HepG2 (cell line): ENCODE measurements around the gene RSKR. TPM values are rescaled to one million over a fixed set of nuclear protein-coding genes. Genes with fewer than 3 reads are reported as not detected.

Experiments used
- CREM ChIP-seq, 2 experiments: sonication (generic) in 1 of 2; formaldehyde crosslinking in 1 of 2; IDR thresholded peaks; 2 replicates each; pipeline versions ENCODE4 v1.4.0 to v1.6.1; 2016 to 2020; ENCODE audit warnings: antibody characterized with exemption in 1 of 2, mild to moderate bottlenecking in 1 of 2, missing genetic modification reagents in 1 of 2
- DMAP1 ChIP-seq: IDR thresholded peaks from 2 replicates; pipeline ENCODE4 v1.6.1; 2016
- FOSL2 ChIP-seq: sonication (generic); formaldehyde crosslinking; IDR thresholded peaks from 2 replicates; pipeline ENCODE4 v1.4.0; 2020; ENCODE audit warnings: missing genetic modification reagents
- FOXM1 ChIP-seq: sonication (generic); formaldehyde crosslinking; IDR thresholded peaks from 2 replicates; pipeline ENCODE4 v1.5.0; 2020; ENCODE audit warnings: missing genetic modification reagents
- HNRNPLL ChIP-seq: fragments of 200-400 bp; formaldehyde crosslinking; IDR thresholded peaks from 2 replicates; pipeline ENCODE4 v1.6.1; 2017; ENCODE audit warnings: mild to moderate bottlenecking, low read depth, low read length; ENCODE audit not compliant: poor library complexity, severe bottlenecking
- MZF1 ChIP-seq: sonication (generic); formaldehyde crosslinking; IDR thresholded peaks from 2 replicates; pipeline ENCODE4 v1.8.1; 2023; ENCODE audit warnings: mild to moderate bottlenecking, missing genetic modification reagents, borderline replicate concordance
- PITX1 ChIP-seq: sonication (generic); formaldehyde crosslinking; IDR thresholded peaks from 2 replicates; pipeline ENCODE4 v1.5.1; 2020; ENCODE audit warnings: mild to moderate bottlenecking, missing genetic modification reagents
- RELA ChIP-seq: sonication (generic); formaldehyde crosslinking; IDR thresholded peaks from 2 replicates; pipeline ENCODE4 v1.4.0; 2020; ENCODE audit warnings: missing genetic modification reagents
- ZNF350 ChIP-seq: sonication (generic); formaldehyde crosslinking; IDR thresholded peaks from 2 replicates; pipeline ENCODE4 v1.4.0; 2020; ENCODE audit warnings: mild to moderate bottlenecking, low read depth, missing genetic modification reagents, borderline replicate concordance
- ZNF562 ChIP-seq: sonication (generic); formaldehyde crosslinking; IDR thresholded peaks from 2 replicates; pipeline ENCODE4 v1.8.0; 2022; ENCODE audit warnings: missing genetic modification reagents, borderline replicate concordance
- ZNF724P ChIP-seq: sonication (generic); formaldehyde crosslinking; IDR thresholded peaks from 2 replicates; pipeline ENCODE4 v1.8.0; 2022; ENCODE audit warnings: missing genetic modification reagents, borderline replicate concordance
- ZNF775 ChIP-seq: sonication (generic); formaldehyde crosslinking; IDR thresholded peaks from 2 replicates; pipeline ENCODE4 v1.4.0; 2020; ENCODE audit warnings: missing genetic modification reagents, mild to moderate bottlenecking, moderate library complexity, borderline replicate concordance
- ZNF879 ChIP-seq: sonication (generic); formaldehyde crosslinking; IDR thresholded peaks from 2 replicates; pipeline ENCODE4 v1.8.1; 2023; ENCODE audit warnings: missing genetic modification reagents
- polyA plus RNA-seq, 8 experiments: library from polyadenylated mRNA; depleted of rRNA in 3 of 8; stranded (reverse) in 7 of 8; unstranded in 1 of 8; fragments of >200 nt; fragmentation: Illumina TruSeq in 4 of 8; extraction: Trizol in 4 of 8; gene quantifications; 2 replicates each; pipeline versions ENCODE4 v1.2.1 to v1.2.3, GENCODE V29; 2011 to 2016; ENCODE audit warnings: low read depth in 4 of 8, missing spikeins in 1 of 8, mixed read lengths in 1 of 8; ENCODE audit not compliant: insufficient read depth in 1 of 8
- total RNA-seq, 5 experiments: library from RNA; depleted of rRNA; stranded (reverse); fragments of >200 nt; fragmentation: Illumina TruSeq; extraction: Trizol; gene quantifications; 2 replicates each; pipeline ENCODE4 v1.2.3, GENCODE V29; 2016; ENCODE audit warnings: low read depth in 1 of 5
- TF ChIP-seq, protein P1 (sequence below): sonication (generic); formaldehyde crosslinking; IDR thresholded peaks from 2 replicates; pipeline ENCODE4 v1.5.0; 2020; ENCODE audit warnings: missing genetic modification reagents
- TF ChIP-seq, protein P2 (sequence below): sonication (generic); formaldehyde crosslinking; IDR thresholded peaks from 2 replicates; pipeline ENCODE4 v1.5.0; 2020; ENCODE audit warnings: missing genetic modification reagents
- TF ChIP-seq, protein P3 (sequence below): sonication (generic); formaldehyde crosslinking; IDR thresholded peaks from 2 replicates; pipeline ENCODE4 v1.4.0; 2020; ENCODE audit warnings: missing genetic modification reagents, borderline replicate concordance
- TF ChIP-seq, protein P4 (sequence below): sonication (generic); formaldehyde crosslinking; conservative IDR thresholded peaks from 2 replicates; pipeline ENCODE4 v1.5.0; 2020; ENCODE audit warnings: missing genetic modification reagents
- TF ChIP-seq, protein P5 (sequence below): sonication (generic); formaldehyde crosslinking; IDR thresholded peaks from 2 replicates; pipeline ENCODE4 v1.5.1; 2020; ENCODE audit warnings: missing genetic modification reagents, mild to moderate bottlenecking, borderline replicate concordance

RSKR gene
- total and polyA plus RNA-seq, 2 of the 13 experiments (the other 11 are each of a cell fraction or from before 2014, with no cell fraction given): 5.0 to 10.4 TPM

DNA sequence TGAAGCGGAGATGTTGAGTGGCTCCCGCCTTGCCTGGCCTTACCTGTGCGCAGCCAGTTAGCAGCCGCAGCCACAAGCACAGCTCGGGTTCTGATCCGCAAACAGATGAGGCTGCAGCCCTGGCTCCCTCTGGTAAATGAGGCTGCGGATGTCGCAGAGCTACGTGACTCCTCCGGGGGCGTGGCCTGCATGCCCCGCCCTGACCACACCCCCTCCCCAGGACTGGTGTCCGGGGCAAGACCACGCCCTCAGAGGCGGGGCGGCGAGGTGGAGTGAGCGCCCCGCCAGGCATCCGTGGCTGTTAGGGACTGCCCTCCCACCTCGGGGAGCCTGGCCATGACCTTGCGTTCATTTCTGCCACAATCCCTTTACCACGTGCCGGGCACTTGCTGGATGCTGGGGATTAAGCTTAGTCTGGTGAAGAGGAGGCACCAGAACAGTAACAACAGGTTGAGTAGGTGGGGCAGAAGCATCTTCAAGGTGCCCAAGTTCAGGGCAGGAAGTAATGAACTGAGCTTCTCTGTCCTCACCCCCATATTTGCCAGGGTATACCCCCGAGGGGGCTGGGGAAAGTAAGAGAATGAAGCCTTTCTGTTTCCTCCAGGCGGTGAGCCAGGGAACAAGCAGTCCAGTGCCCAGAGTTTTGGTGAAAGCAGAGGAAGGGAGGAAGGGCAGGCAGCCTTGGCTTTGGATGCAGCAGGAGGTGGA, 37.1 kb downstream of the RSKR start, which contains the start of gene ALDOC (continued):
- TF ChIP-seq FOXM1 (CRISPR knock-in tag): no peak
- no peak for TF ChIP-seq FOSL2 (CRISPR knock-in tag)
- TF ChIP-seq RELA: no peak
- peak; percentile 53 for TF ChIP-seq DMAP1
- TF ChIP-seq HNRNPLL: peak; percentile 69
- TF ChIP-seq, protein P1, sequence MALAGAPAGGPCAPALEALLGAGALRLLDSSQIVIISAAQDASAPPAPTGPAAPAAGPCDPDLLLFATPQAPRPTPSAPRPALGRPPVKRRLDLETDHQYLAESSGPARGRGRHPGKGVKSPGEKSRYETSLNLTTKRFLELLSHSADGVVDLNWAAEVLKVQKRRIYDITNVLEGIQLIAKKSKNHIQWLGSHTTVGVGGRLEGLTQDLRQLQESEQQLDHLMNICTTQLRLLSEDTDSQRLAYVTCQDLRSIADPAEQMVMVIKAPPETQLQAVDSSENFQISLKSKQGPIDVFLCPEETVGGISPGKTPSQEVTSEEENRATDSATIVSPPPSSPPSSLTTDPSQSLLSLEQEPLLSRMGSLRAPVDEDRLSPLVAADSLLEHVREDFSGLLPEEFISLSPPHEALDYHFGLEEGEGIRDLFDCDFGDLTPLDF: no peak
- TF ChIP-seq, protein P2, sequence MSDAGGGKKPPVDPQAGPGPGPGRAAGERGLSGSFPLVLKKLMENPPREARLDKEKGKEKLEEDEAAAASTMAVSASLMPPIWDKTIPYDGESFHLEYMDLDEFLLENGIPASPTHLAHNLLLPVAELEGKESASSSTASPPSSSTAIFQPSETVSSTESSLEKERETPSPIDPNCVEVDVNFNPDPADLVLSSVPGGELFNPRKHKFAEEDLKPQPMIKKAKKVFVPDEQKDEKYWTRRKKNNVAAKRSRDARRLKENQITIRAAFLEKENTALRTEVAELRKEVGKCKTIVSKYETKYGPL: no peak
- TF ChIP-seq, protein P3, sequence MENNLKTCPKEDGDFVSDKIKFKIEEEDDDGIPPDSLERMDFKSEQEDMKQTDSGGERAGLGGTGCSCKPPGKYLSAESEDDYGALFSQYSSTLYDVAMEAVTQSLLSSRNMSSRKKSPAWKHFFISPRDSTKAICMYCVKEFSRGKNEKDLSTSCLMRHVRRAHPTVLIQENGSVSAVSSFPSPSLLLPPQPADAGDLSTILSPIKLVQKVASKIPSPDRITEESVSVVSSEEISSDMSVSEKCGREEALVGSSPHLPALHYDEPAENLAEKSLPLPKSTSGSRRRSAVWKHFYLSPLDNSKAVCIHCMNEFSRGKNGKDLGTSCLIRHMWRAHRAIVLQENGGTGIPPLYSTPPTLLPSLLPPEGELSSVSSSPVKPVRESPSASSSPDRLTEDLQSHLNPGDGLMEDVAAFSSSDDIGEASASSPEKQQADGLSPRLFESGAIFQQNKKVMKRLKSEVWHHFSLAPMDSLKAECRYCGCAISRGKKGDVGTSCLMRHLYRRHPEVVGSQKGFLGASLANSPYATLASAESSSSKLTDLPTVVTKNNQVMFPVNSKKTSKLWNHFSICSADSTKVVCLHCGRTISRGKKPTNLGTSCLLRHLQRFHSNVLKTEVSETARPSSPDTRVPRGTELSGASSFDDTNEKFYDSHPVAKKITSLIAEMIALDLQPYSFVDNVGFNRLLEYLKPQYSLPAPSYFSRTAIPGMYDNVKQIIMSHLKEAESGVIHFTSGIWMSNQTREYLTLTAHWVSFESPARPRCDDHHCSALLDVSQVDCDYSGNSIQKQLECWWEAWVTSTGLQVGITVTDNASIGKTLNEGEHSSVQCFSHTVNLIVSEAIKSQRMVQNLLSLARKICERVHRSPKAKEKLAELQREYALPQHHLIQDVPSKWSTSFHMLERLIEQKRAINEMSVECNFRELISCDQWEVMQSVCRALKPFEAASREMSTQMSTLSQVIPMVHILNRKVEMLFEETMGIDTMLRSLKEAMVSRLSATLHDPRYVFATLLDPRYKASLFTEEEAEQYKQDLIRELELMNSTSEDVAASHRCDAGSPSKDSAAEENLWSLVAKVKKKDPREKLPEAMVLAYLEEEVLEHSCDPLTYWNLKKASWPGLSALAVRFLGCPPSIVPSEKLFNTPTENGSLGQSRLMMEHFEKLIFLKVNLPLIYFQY: no peak
- 0 out of 2 replicates have a peak, but pooled peaks have one; percentile 61 for TF ChIP-seq MZF1 (CRISPR knock-in tag)
- TF ChIP-seq PITX1 (CRISPR knock-in tag): peak; percentile 97
- no peak for TF ChIP-seq ZNF562 (CRISPR knock-in tag)
- TF ChIP-seq CREM (IDR thresholded peaks at IDR 0.05): no peak; the same call in 1 of the 2 replicates
- no peak for TF ChIP-seq CREM (CRISPR knock-in tag; IDR thresholded peaks at IDR 0.05)
- no peak for TF ChIP-seq ZNF724P (CRISPR knock-in tag)
- TF ChIP-seq ZNF775: no peak
- peak; percentile 75; the same call in 1 of the 2 replicates for TF ChIP-seq ZNF350
- TF ChIP-seq, protein P4, sequence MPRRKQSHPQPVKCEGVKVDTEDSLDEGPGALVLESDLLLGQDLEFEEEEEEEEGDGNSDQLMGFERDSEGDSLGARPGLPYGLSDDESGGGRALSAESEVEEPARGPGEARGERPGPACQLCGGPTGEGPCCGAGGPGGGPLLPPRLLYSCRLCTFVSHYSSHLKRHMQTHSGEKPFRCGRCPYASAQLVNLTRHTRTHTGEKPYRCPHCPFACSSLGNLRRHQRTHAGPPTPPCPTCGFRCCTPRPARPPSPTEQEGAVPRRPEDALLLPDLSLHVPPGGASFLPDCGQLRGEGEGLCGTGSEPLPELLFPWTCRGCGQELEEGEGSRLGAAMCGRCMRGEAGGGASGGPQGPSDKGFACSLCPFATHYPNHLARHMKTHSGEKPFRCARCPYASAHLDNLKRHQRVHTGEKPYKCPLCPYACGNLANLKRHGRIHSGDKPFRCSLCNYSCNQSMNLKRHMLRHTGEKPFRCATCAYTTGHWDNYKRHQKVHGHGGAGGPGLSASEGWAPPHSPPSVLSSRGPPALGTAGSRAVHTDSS: no peak
- no peak for TF ChIP-seq ZNF879 (CRISPR knock-in tag)
- TF ChIP-seq, protein P5, sequence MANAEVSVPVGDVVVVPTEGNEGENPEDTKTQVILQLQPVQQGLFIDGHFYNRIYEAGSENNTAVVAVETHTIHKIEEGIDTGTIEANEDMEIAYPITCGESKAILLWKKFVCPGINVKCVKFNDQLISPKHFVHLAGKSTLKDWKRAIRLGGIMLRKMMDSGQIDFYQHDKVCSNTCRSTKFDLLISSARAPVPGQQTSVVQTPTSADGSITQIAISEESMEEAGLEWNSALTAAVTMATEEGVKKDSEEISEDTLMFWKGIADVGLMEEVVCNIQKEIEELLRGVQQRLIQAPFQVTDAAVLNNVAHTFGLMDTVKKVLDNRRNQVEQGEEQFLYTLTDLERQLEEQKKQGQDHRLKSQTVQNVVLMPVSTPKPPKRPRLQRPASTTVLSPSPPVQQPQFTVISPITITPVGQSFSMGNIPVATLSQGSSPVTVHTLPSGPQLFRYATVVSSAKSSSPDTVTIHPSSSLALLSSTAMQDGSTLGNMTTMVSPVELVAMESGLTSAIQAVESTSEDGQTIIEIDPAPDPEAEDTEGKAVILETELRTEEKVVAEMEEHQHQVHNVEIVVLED (CRISPR knock-in tag): no peak; the same call in 1 of the 2 replicates
